ENCODE results near the gene MED15. TPM values are rescaled to one million over a fixed set of nuclear protein-coding genes. Genes with fewer than 3 reads are reported as not detected.

Gene MED15
- total RNA-seq, 1 experiment from 2014 or later = 87.9 TPM

- ChIA-PET POLR2A (ENCODE audit: unreplicated experiment) (no interaction called here), CTCF (no interaction called here)
- Histone ChIP-seq H3K27ac (no peak overlapping the region), H3K27me3 (ENCODE audit: insufficient read depth, low read depth) (no peaks in the 10 kb centered on the region), H3K4me3 (no peak overlapping the region), H3K9me3 (ENCODE audit: insufficient read depth, low read depth) (no peaks in the 10 kb centered on the region), H4K20me1 (ENCODE audit: insufficient read depth) (no peaks in the 10 kb centered on the region), H3K36me3 (ENCODE audit: low read depth) (no peaks in the 10 kb centered on the region), H3K9me2 (ENCODE audit: insufficient read depth) (no peaks in the 10 kb centered on the region), H3K79me2 (ENCODE audit: low read depth) (0 out of 2 replicates have a peak, but pooled peaks cover 4% of the 10 kb centered on the region), H3K4me2 (no peak overlapping the region), H3F3A (ENCODE audit: insufficient read depth, low read depth) (no peaks in the 10 kb centered on the region), H2AFZ (no peak overlapping the region), H3K4me1 (replicated peaks; ENCODE audit: insufficient read depth) (no peaks in the 10 kb centered on the region)
- intact Hi-C loops (cut with micrococcal nuclease; ENCODE audit: unreplicated experiment) = no loop called here
- no peak for DNase-seq
- TF ChIP-seq EZH2 (IDR thresholded peaks at IDR 0.05; ENCODE audit: low read depth) (no peak), CTCF (conservative IDR thresholded peaks at IDR 0.05) (no peak)
- BruUV-seq (replicated peaks) = no TSS peak
Observed at GRCh38 chr22:20488946-20489345, 18.5 kb upstream of the MED15 start.

- Histone ChIP-seq H4K20me1 (ENCODE audit: insufficient read depth) (no peaks in the 10 kb centered on the region), H3K4me1 (replicated peaks; ENCODE audit: insufficient read depth) (no peaks in the 10 kb centered on the region), H3K79me2 (ENCODE audit: low read depth) (0 out of 2 replicates have a peak, but pooled peaks cover 9% of the 10 kb centered on the region), H3K9me2 (ENCODE audit: insufficient read depth) (no peaks in the 10 kb centered on the region), H3K36me3 (ENCODE audit: low read depth) (no peaks in the 10 kb centered on the region), H3K4me2 (no peak overlapping the region), H2AFZ (no peak overlapping the region), H3K27ac (no peak overlapping the region), H3K4me3 (no peak overlapping the region), H3K27me3 (ENCODE audit: insufficient read depth, low read depth) (no peaks in the 10 kb centered on the region), H3F3A (ENCODE audit: insufficient read depth, low read depth) (no peaks in the 10 kb centered on the region), H3K9me3 (ENCODE audit: insufficient read depth, low read depth) (no peaks in the 10 kb centered on the region)
- no peak for TF ChIP-seq EZH2 (IDR thresholded peaks at IDR 0.05; ENCODE audit: low read depth)
- no peak for TF ChIP-seq CTCF (conservative IDR thresholded peaks at IDR 0.05)
- no peak for DNase-seq
- POLR2A ChIA-PET (ENCODE audit: unreplicated experiment) = no interaction called here
- BruUV-seq (replicated peaks) = no TSS peak
- intact Hi-C loops (cut with micrococcal nuclease; ENCODE audit: unreplicated experiment) = no loop called here
- CTCF ChIA-PET = no interaction called here
Observed at GRCh38 chr22:20490183-20490940, 17.0 kb upstream of the MED15 start.

- H2AFZ ChIP-seq = no peak overlapping the region
- no peaks in the 10 kb centered on the region for H3K4me1 ChIP-seq (replicated peaks; ENCODE audit: insufficient read depth)
- BruUV-seq (replicated peaks) = no TSS peak
- H3K27me3 ChIP-seq (ENCODE audit: insufficient read depth, low read depth) = no peaks in the 10 kb centered on the region
- DNase-seq = no peak
- H4K20me1 ChIP-seq (ENCODE audit: insufficient read depth) = no peaks in the 10 kb centered on the region
- no peak overlapping the region for H3K4me3 ChIP-seq
- no peak overlapping the region for H3K4me2 ChIP-seq
- intact Hi-C loops (cut with micrococcal nuclease; ENCODE audit: unreplicated experiment) = no loop called here
- CTCF ChIA-PET = no interaction called here
- 0 out of 2 replicates have a peak, but pooled peaks cover 9% of the 10 kb centered on the region for H3K79me2 ChIP-seq (ENCODE audit: low read depth)
- POLR2A ChIA-PET (ENCODE audit: unreplicated experiment) = no interaction called here
- H3F3A ChIP-seq (ENCODE audit: insufficient read depth, low read depth) = no peaks in the 10 kb centered on the region
- no peaks in the 10 kb centered on the region for H3K36me3 ChIP-seq (ENCODE audit: low read depth)
- H3K9me2 ChIP-seq (ENCODE audit: insufficient read depth) = no peaks in the 10 kb centered on the region
- H3K27ac ChIP-seq = no peak overlapping the region
- H3K9me3 ChIP-seq (ENCODE audit: insufficient read depth, low read depth) = no peaks in the 10 kb centered on the region
- TF ChIP-seq CTCF (conservative IDR thresholded peaks at IDR 0.05) (no peak), EZH2 (IDR thresholded peaks at IDR 0.05; ENCODE audit: low read depth) (no peak)
Observed at GRCh38 chr22:20490941-20491307, 16.5 kb upstream of the MED15 start.

Measured in PC-9 (cell line).